HUES48 (cell line): ENCODE measurements around the gene BACH2.
"Not testable (repeated sequence)": the region's sequence is repeated elsewhere in the genome, so short reads cannot be mapped to it uniquely, and the experiment has no call there.

ENCODE experiments used
- H3K27ac ChIP-seq: one replicate; pipeline ENCODE4 v1.7.0; 2013; ENCODE audit warnings: low read depth, low read length, inconsistent platforms
- H3K27me3 ChIP-seq: 2 replicates; pipeline ENCODE4 v1.6.1; 2013; ENCODE audit warnings: mild to moderate bottlenecking, low read length; ENCODE audit not compliant: control insufficient read depth, insufficient read depth
- H3K36me3 ChIP-seq: 2 replicates; pipeline ENCODE4 v1.6.1; 2013; ENCODE audit warnings: low read length; ENCODE audit not compliant: control insufficient read depth, insufficient read depth
- H3K4me1 ChIP-seq: 2 replicates; pipeline ENCODE4 v1.6.1; 2013; ENCODE audit warnings: mild to moderate bottlenecking, low read length; ENCODE audit not compliant: control insufficient read depth, insufficient read depth
- H3K4me3 ChIP-seq: 2 replicates; pipeline ENCODE4 v1.5.1; 2013; ENCODE audit warnings: mild to moderate bottlenecking, low read depth, low read length
- H3K9ac ChIP-seq: 2 replicates; pipeline ENCODE4 v1.6.1; 2013; ENCODE audit warnings: mild to moderate bottlenecking, low read depth, low read length, moderate library complexity
- H3K9me3 ChIP-seq: 2 replicates; pipeline ENCODE4 v1.6.1; 2013; ENCODE audit warnings: low read length; ENCODE audit not compliant: control insufficient read depth, insufficient read depth

Gene BACH2

DNA sequence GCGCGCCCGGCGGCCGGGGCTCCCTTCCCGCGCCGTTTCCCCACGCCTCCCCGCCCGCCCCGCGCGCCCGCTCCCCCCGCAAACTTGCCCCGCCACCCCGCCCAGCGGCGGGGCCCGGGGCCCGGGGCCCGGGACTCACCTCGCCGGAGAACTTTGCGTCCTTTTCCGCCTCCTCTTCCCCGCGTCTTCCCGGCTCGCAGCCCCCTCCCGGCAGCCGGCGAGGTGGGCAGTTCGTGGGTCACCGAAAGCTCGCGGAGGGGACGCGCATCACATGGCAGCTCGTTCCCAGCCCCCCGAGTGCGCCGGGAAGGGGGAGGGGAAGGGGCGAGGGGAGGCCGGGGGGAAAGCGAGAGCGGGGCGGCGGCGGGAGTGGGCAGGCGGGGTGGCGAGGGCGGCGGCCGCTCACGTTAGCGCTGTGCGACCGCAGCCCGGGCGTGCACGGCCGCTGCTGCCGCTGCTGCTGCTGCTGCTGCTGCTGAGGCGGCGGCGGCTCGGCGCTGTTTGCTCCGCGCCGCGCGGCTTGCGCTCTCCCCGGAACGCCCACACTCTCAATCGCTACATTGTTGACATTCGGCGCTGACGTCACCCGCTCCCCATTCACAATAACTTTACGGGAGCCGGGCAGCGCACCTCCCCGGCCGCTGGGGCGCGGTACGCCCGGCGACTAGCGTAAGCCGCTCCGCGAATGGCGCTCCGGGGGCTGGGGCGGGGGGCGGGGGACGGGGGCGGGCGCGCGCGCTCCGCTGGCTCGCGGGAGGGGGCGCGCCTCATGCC lies at the start of gene BACH2:
Gene BACH2 (minus strand): TSS at position 503 of the 774 bp plus-strand sequence. CDS start 287,999 bp downstream, outside the sequence.
- peak within 1 kb of the TSS; percentile 78 for H3K4me3 ChIP-seq
- no peaks in the 10 kb centered on the region for H3K9me3 ChIP-seq
- H3K9ac ChIP-seq, result peak within 1 kb of the TSS; percentile 73
- peaks cover 30% of the 10 kb centered on the region for H3K4me1 ChIP-seq
- H3K27ac ChIP-seq, result peak within 1 kb of the TSS; percentile 75
- H3K27me3 ChIP-seq, result peaks cover 38% of the 10 kb centered on the region
- no peaks in the 10 kb centered on the region for H3K36me3 ChIP-seq

DNA sequence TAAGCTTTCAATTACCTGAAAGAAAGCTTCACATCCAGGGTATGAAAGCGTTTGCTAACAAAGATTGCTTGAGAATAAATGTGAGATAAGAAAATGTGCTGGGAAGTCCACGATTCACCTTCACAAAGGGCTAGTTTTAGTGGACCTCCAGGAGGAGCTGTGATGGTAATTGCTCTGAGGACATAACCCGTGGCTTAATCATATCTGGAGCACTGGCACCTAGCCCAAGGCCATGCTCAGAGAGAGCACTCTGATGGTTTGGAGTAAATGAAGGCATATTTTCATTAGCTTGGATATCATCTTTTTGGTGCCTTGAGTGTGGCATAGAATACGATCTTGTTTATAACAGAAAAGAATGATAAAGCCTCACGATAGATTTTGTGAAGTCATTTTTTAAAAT lies 46.9 kb upstream of the BACH2 start:
- no peak overlapping the region for H3K27ac ChIP-seq
- H3K27me3 ChIP-seq, result no peaks in the 10 kb centered on the region

DNA sequence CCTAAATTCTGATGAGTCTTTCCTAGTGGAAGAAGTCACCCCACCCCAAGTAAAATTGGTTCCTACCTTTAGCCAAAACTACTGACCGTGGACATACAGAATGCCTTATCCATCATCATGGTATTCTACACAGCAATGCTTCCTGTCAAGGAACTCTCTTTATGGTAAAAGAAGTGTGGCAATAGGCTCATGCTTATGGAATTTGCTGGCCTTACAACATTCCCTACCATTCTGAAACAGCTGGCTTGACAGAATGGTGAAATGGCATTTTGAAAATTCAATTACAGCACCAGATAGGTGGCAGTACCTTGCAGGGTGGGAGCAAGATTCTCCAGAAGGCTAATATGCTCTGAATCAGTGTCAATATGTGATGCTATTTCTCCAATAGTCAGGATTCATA lies 41.8 kb upstream of the BACH2 start:
- Histone ChIP-seq H3K4me1 (no peaks in the 10 kb centered on the region), H3K36me3 (no peaks in the 10 kb centered on the region), H3K9me3 (peaks cover 5% of the 10 kb centered on the region), H3K4me3 (no peak overlapping the region), H3K27me3 (no peaks in the 10 kb centered on the region), H3K27ac (no peak overlapping the region), H3K9ac (no peak overlapping the region)

More for the DNA sequence above, 46.9 kb upstream of the BACH2 start:
- Histone ChIP-seq H3K36me3 (no peaks in the 10 kb centered on the region), H3K4me1 (no peaks in the 10 kb centered on the region), H3K4me3 (no peak overlapping the region), H3K9ac (no peak overlapping the region), H3K9me3 (no peaks in the 10 kb centered on the region)

DNA sequence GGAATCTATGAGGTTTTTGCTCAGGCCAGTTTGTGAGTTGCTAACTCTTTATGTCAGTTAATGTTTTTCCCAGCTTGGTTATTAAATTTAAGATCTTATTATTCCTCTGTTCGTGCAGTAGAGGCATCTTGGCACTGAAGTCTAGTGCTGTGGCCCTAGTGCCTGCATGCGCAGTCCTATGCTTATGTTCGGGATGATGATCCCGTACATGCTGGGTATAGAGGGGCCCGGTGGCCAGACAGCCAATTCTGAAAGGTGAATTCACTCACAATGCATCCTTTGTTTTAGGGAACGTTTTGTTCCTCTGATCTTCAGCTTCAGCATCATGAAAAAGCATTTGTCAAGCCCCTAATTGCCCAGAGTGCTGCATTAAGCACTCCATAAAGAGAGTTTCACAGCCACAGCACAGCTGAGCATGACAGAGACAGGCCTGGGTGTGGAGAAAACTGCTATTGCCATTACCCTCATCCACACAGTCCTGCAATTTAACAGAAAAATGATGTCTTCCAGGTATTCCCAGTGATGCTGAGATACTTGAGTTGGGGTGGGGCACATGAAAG lies 39.8 kb upstream of the BACH2 start:
- H3K9ac ChIP-seq, result no peak overlapping the region
- no peaks in the 10 kb centered on the region for H3K27me3 ChIP-seq
- H3K27ac ChIP-seq, result no peak overlapping the region
- H3K36me3 ChIP-seq, result no peaks in the 10 kb centered on the region
- H3K9me3 ChIP-seq, result peaks cover 7% of the 10 kb centered on the region
- H3K4me1 ChIP-seq, result no peaks in the 10 kb centered on the region
- no peak overlapping the region for H3K4me3 ChIP-seq

DNA sequence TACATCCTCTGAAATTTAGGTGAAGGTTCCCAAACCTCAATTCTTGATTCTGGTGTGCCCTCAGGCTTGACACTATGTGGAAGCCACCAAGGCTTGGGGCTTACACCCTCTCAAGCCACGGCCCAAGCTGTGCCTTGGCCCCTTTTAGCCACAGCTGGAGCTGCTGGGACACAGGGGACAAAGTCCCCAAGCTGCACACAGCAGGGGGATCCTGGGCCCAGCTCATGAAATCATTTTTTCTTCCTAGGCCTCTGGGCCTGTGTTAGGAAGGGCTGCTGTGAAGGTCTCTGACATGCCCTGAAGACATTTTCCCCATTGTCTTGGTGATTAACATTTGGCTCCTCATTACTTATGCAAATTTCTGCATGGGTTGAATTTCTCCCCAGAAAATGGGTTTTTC lies 37.3 kb upstream of the BACH2 start:
- H3K9ac ChIP-seq, result no peak overlapping the region
- H3K9me3 ChIP-seq, result peaks cover 7% of the 10 kb centered on the region
- H3K4me1 ChIP-seq, result peaks cover 14% of the 10 kb centered on the region
- no peak overlapping the region for H3K4me3 ChIP-seq
- no peaks in the 10 kb centered on the region for H3K27me3 ChIP-seq
- no peaks in the 10 kb centered on the region for H3K36me3 ChIP-seq
- no peak overlapping the region for H3K27ac ChIP-seq

DNA sequence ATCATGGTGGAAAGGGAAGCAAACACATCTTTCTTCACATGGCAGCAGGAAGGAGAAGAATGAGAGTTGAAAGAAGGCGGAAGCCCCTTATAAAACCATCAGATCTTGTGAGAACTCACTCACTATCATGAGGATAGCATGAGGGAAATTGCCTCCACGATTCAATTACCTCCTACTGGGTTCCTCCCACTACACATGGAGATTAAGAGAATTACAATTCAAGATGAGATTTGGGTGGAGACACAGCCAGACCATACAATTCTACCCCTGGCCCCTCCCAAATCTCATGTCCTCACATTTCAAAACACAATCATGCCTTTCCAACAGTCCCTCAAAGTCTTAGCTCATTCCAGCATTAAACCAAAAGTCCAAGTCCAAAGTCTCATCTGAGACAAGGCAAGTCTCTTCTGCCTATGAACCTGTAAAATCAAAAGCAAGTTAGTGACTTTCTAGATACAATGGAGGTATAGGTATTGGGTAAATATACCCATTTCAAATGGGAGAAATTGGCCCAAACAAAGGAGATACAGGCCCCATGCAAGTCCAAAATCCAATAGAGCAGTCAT lies 36.4 kb upstream of the BACH2 start:
- H3K36me3 ChIP-seq, H3K4me3 ChIP-seq, H3K27me3 ChIP-seq, H3K9me3 ChIP-seq, H3K27ac ChIP-seq, H3K9ac ChIP-seq: not testable (repeated sequence)
- peaks cover 23% of the 10 kb centered on the region for H3K4me1 ChIP-seq

DNA sequence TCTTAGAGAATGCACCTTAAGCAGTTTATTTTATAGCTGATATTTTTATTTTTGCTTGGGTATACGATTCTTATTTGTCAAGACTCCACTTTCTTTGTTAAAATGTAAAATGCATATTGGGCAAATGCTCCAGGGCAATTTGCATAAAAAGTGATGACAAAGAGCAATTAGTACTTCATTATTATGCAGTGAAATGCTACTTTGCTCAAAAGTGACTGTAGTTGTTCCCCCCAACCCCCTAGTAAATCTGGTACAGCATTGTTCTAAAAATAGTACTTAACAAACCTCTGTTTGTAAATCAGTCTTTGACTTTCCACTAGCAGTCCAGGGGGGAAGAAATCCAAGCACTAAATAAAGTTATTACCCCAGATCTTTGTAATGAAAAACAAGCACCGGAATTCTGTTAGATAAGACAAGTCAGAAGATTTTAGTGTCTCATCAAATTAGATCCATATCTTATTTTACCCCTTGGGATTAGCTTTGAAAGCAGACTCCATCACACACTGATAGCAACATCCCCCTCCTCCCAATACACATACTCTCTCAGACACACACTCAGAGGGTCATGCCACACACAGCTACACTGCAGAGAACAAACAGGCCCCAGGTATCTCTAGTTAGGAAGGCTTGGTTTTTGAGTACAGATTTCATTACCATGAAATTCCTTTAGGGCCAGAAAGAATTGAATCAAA lies 32.9 kb upstream of the BACH2 start:
- Histone ChIP-seq H3K9ac (no peak overlapping the region), H3K9me3 (peaks cover 7% of the 10 kb centered on the region), H3K36me3 (no peaks in the 10 kb centered on the region), H3K4me1 (peaks cover 26% of the 10 kb centered on the region), H3K4me3 (peak overlapping the region; percentile 3; the same call in 1 of the 2 replicates), H3K27ac (peak overlapping the region; percentile 77), H3K27me3 (no peaks in the 10 kb centered on the region)

DNA sequence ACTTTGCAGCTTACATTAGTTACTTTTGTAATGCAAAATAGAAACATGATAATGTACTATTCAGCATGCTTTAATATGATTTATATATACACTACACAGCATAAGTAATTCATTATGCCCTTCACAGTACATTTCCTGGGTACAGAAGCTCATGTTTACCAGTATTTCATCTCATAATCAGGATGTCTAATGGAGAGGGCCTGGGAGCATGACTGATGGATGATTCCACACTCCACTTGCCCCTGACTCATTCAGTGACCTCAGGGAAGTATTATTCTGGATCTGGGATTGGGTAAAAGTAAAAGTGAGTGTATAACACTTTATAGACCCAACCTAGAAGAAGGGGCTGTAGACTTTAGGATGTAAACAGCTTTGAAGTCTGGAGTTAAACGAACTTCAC lies 31.4 kb upstream of the BACH2 start:
- Histone ChIP-seq H3K36me3 (no peaks in the 10 kb centered on the region), H3K9ac (no peak overlapping the region), H3K9me3 (no peaks in the 10 kb centered on the region), H3K4me3 (no peak overlapping the region), H3K4me1 (peaks cover 26% of the 10 kb centered on the region), H3K27me3 (no peaks in the 10 kb centered on the region), H3K27ac (no peak overlapping the region)

DNA sequence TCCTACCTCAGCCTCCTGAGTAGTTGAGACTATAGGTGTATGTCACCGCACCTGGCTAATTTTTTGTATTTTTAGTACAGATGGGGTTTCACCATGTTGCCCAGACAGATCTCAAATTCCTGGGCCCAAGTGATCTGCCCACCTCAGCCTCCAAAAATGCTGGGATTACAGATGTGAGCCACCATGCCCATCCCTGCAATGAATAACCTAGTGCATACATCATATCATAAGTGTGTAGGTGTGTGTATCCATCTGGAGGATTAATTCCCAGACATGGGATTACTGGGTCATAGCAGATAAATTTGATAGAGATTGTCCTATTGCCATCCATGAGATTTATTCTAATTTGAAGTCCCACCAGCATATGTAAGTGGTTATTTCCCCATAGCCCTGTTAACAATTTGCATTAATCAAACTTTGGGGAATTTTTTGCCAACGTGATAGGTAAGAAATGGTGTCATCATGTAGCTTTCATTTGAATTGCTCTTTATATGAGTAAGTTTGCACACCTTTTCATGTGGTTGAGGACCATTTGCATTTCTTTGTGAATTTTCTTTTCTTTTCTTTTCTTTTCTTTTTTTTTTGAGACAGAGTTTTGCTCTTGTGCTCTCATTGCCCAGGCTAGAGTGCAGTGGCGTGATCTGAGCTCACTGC lies 29.9 kb upstream of the BACH2 start:
- Histone ChIP-seq H3K4me3 (no peak overlapping the region), H3K9me3 (no peaks in the 10 kb centered on the region), H3K4me1 (peaks cover 26% of the 10 kb centered on the region), H3K36me3 (no peaks in the 10 kb centered on the region), H3K27ac (no peak overlapping the region), H3K9ac (no peak overlapping the region), H3K27me3 (no peaks in the 10 kb centered on the region)

DNA sequence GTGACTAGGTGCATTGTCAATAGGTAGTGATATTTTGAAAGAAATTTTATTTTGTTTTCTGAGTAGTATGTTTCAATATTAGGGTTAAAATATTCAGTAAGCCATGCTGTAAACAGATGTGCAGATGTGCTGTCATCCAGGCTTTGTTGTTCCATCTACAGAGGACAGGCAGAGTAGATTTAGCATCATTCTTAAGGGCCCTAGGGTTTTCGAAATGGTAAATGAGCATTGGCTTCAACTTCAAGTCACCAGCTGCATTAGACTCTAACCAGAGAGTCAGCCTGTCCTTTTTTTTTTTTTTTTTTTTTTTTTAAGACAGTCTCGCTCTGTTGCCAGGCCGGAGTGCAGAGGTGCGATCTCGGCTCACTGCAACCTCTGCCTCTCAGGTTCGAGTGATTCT lies 27.1 kb upstream of the BACH2 start:
- no peaks in the 10 kb centered on the region for H3K27me3 ChIP-seq
- no peaks in the 10 kb centered on the region for H3K9me3 ChIP-seq
- peaks cover 9% of the 10 kb centered on the region for H3K4me1 ChIP-seq
- no peak overlapping the region for H3K27ac ChIP-seq
- no peaks in the 10 kb centered on the region for H3K36me3 ChIP-seq
- H3K4me3 ChIP-seq, result no peak overlapping the region
- H3K9ac ChIP-seq, result no peak overlapping the region
